Ureter (tissue), 1 donor: ENCODE results near the gene MTMR6. TPM values are rescaled to one million over a fixed set of nuclear protein-coding genes. Genes with fewer than 3 reads are reported as not detected.
"Not testable (repeated sequence)": the region's sequence is repeated elsewhere in the genome, so short reads cannot be mapped to it uniquely, and the experiment has no call there.

Experiments used
- DNase-seq: peaks from one replicate; pipeline ENCODE4 v3.0.0-alpha.2; 2020; ENCODE audit warnings: low spot score
- total RNA-seq: library from RNA; stranded (reverse); gene quantifications from one replicate; pipeline ENCODE4 v1.2.4, GENCODE V29; 2023
- donor health status: DM: yes; HTN: yes; CAD: no.

Gene MTMR6
- total RNA-seq: 18.4 TPM

GRCh38 chr13:25286969-25287961 lies at the start of gene MTMR6:
MTMR6 (minus strand) TSS chr13:25287488; CDS start chr13:25287247, 241 bp downstream.
- DNase-seq: peak; percentile 94

GRCh38 chr13:25335856-25336255 lies 48.6 kb upstream of the MTMR6 start:
- no peak for DNase-seq

GRCh38 chr13:25330541-25330940 lies 43.3 kb upstream of the MTMR6 start:
- DNase-seq: no peak

- DNase-seq: no peak
Measured at GRCh38 chr13:25329706-25330105, 42.4 kb upstream of the MTMR6 start.

GRCh38 chr13:25324100-25324499 lies 36.8 kb upstream of the MTMR6 start:
- DNase-seq: no peak

GRCh38 chr13:25319771-25320170 lies 32.5 kb upstream of the MTMR6 start:
- DNase-seq: no peak

GRCh38 chr13:25318946-25319345 lies 31.7 kb upstream of the MTMR6 start:
- not testable (repeated sequence) for DNase-seq

GRCh38 chr13:25310891-25311290 lies 23.6 kb upstream of the MTMR6 start:
- no peak for DNase-seq

GRCh38 chr13:25306671-25307464 lies 19.6 kb upstream of the MTMR6 start:
- DNase-seq: no peak

GRCh38 chr13:25302121-25302520 lies 14.8 kb upstream of the MTMR6 start:
- no peak for DNase-seq

GRCh38 chr13:25301347-25302113 lies 14.2 kb upstream of the MTMR6 start, which contains the start of gene NUP58:
NUP58 (plus strand) TSS chr13:25301625; CDS start chr13:25301774, 149 bp downstream.
- peak; percentile 96 for DNase-seq

GRCh38 chr13:25300861-25301346 lies 13.6 kb upstream of the MTMR6 start:
- peak; percentile 44 for DNase-seq

- DNase-seq: no peak
Measured at GRCh38 chr13:25295701-25296100, 8.4 kb upstream of the MTMR6 start.

GRCh38 chr13:25295228-25295627 lies 7.9 kb upstream of the MTMR6 start:
- DNase-seq: no peak

- no peak for DNase-seq
Measured at GRCh38 chr13:25292301-25292700, 5.0 kb upstream of the MTMR6 start.

- no peak for DNase-seq
Measured at GRCh38 chr13:25291691-25292090, 4.4 kb upstream of the MTMR6 start.

- no peak for DNase-seq
Measured at GRCh38 chr13:25288966-25289365, 1.7 kb upstream of the MTMR6 start.

- no peak for DNase-seq
Measured at GRCh38 chr13:25286308-25286968, 850 bp downstream of the MTMR6 start.

- no peak for DNase-seq
Measured at GRCh38 chr13:25281935-25282332, 5.4 kb downstream of the MTMR6 start.

GRCh38 chr13:25281193-25281934 lies 5.9 kb downstream of the MTMR6 start:
- DNase-seq: no peak
